Pancreas (tissue), 10 donors: ENCODE results near the gene SLC9C1. TPM values are rescaled to one million over a fixed set of nuclear protein-coding genes. Genes with fewer than 3 reads are reported as not detected.

Experiments used
- ATAC-seq, 4 donors: fragments of 200-7000 bp; cut with Tn5 transposase; one replicate each; pipeline versions ENCODE4 v1.8.0 to v1.9.1; 2020; ENCODE audit warnings: mild to moderate bottlenecking in 4 of 4, moderate library complexity in 4 of 4
- DNase-seq, 6 donors: peaks; one replicate each; pipeline ENCODE4 v3.0.0-alpha.2; 2020
- FAIRE-seq: peaks from 2 replicates; lab custom pipeline; 2012; peaks lifted over from hg19 to GRCh38; lab: Jason Lieb, UNC
- H3K27ac ChIP-seq, 4 donors: fragments of 200-600 bp; sonication (generic); 1 replicate in 3 of 4; 2 replicates in 1 of 4; pipeline versions ENCODE4 v1.5.0 to v1.8.0; 2020
- H3K27me3 ChIP-seq, 4 donors: fragments of 200-600 bp; one replicate each; pipeline ENCODE4 v1.8.0; 2021
- H3K36me3 ChIP-seq, 3 donors: fragments of 200-600 bp; sonication (generic) in 1 of 3; one replicate each; pipeline versions ENCODE4 v1.5.0 to v1.8.0; 2020 to 2021
- H3K4me1 ChIP-seq, 3 donors: fragments of 200-600 bp; one replicate each; pipeline ENCODE4 v1.8.0; 2021
- H3K4me3 ChIP-seq, 4 donors: fragments of 200-600 bp; sonication (generic) in 2 of 4; one replicate each; pipeline versions ENCODE4 v1.5.0 to v1.8.0; 2020 to 2021
- H3K9me3 ChIP-seq, 4 donors: fragments of 200-600 bp; one replicate each; pipeline ENCODE4 v1.8.0; 2021
- WGBS, 2 donors: extraction: QIAGEN DNeasy Blood & Tissue Kit; methylation state at CpG; one replicate each; pipeline ENCODE4 v1.1.7; 2013; 5-methylcytosine and 5-hydroxymethylcytosine counted together
- intact Hi-C, 3 donors: fragments of 100-400 bp; cut with DNase I; formaldehyde crosslinking; loops; one replicate each; pipeline versions ENCODE4 v1.11.1 to v1.14.2; 2022
- polyA plus RNA-seq, 2 donors: library from polyadenylated mRNA; stranded (reverse); fragments of 200-250 nt; gene quantifications; one replicate each; pipeline ENCODE4 v1.2.3, GENCODE V29; 2013
- total RNA-seq, 6 donors: library from RNA; stranded (reverse); fragmentation: NEBNext Ultra II Directional in 4 of 6; extraction: Animal tissue kit (Norgen Biotek cat#: 25700) in 4 of 6; gene quantifications; one replicate each; pipeline versions ENCODE4 v1.2.1 to v1.2.4, GENCODE V29; 2021 to 2023
- TF ChIP-seq, protein P1 (sequence below), 4 donors: fragments of 200-600 bp; sonication (generic) in 3 of 4; IDR thresholded peaks; one replicate each; pipeline versions ENCODE4 v1.5.0 to v1.8.0; 2021; ENCODE audit warnings: antibody characterized with exemption in 4 of 4
- donor health status: healthy with polysubstance abuse.
- donor health status: DM: no; HTN: no; CAD: no; lungs with moderate emphysema.
- donor health status: DM: no; HTN: no; CAD: no.
- donor health status: control.
- donor health status: control.
- donor health status: Bipolar disorder and iron deficiency.
- donor health status: DM: yes; HTN: yes; CAD: no.
- donor health status: DM: no; HTN: no; CAD: no.
- donor health status: DM: no; HTN: no; CAD: no.
- donor health status: DM: yes; HTN: yes; CAD: no.

The SLC9C1 gene
- total and polyA plus RNA-seq, 8 donors = 0.07 to 0.66 TPM; not detected in 6

DNA sequence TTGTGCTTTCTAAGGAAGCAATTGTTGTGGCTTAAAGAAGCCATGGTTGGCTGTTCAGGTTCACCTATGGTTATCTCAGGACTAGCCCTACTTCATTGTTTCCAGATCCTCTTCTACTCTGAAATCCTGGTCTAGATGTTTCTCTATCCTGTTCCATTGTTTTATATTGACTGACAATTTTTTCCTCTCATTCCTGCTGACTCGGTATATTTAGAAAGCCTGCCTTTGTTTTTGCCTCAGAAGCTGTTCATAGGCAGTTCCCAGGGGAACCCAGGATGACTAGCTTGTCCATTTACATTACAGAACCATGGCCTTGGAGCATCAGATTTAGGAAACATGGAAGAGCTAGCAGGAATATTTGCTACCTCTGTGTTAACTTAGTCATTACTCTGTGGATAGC is 64.0 kb downstream of the SLC9C1 start:
- H3K27me3 ChIP-seq = no peaks in the 10 kb centered on the region
- FAIRE-seq (no peak), DNase-seq (no peak), ATAC-seq (no peak)
- TF ChIP-seq, protein P1, sequence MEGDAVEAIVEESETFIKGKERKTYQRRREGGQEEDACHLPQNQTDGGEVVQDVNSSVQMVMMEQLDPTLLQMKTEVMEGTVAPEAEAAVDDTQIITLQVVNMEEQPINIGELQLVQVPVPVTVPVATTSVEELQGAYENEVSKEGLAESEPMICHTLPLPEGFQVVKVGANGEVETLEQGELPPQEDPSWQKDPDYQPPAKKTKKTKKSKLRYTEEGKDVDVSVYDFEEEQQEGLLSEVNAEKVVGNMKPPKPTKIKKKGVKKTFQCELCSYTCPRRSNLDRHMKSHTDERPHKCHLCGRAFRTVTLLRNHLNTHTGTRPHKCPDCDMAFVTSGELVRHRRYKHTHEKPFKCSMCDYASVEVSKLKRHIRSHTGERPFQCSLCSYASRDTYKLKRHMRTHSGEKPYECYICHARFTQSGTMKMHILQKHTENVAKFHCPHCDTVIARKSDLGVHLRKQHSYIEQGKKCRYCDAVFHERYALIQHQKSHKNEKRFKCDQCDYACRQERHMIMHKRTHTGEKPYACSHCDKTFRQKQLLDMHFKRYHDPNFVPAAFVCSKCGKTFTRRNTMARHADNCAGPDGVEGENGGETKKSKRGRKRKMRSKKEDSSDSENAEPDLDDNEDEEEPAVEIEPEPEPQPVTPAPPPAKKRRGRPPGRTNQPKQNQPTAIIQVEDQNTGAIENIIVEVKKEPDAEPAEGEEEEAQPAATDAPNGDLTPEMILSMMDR (IDR thresholded peaks at IDR 0.05) = no peak
- no peak overlapping the region for H3K27ac ChIP-seq
- 79 to 89% methylated on average over 1 of the region's 1 CpG for WGBS, 2 donors
- no peak overlapping the region for H3K4me3 ChIP-seq
- H3K36me3 ChIP-seq = no peaks in the 10 kb centered on the region
- H3K4me1 ChIP-seq = no peaks in the 10 kb centered on the region
- H3K9me3 ChIP-seq = no peaks in the 10 kb centered on the region
- intact Hi-C loops = no loop called here

DNA sequence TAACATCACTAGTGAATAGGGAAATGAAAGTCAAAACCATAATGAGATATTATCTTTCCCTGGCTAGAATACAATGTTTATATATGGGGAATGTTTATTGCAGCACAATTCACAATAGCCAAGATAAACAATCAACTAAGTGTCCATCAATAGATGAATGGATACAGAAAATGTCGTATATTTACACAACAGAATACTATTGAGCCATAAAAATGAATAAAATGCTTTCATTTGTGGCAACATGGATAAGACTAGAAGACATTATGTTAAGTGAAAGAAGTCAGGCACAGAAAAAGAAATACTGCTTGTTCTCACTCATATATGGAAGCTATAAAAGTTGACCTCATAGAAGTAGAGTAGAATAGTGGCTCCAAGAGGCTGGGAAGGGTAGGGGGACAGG is 65.2 kb downstream of the SLC9C1 start:
- Histone ChIP-seq H3K9me3 (no peaks in the 10 kb centered on the region), H3K27me3 (no peaks in the 10 kb centered on the region), H3K4me3 (no peak overlapping the region), H3K4me1 (no peaks in the 10 kb centered on the region), H3K36me3 (no peaks in the 10 kb centered on the region), H3K27ac (no peak overlapping the region)
- no peak for FAIRE-seq
- WGBS, 2 donors = 64 to 74% methylated on average over 1 of the region's 1 CpG
- no peak for ATAC-seq
- no peak for DNase-seq
- intact Hi-C loops = no loop called here
- TF ChIP-seq, protein P1 (IDR thresholded peaks at IDR 0.05) = no peak

DNA sequence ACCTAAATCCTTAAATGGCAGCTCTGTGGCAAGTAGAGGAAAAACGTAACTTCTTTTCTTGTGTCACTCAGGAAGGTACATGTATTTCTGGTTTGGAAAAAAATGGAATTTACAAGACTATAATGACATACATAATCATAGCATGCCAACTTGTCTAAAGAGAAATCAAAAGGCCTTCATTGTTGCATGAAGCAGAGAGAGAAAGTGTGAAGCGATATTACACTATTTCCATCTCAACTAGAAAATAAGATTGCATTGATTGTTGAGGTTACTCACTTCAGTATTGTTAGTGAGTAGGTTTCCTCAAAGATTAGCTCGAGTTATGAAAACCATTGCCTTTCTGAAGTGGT is 93.7 kb downstream of the SLC9C1 start:
- Histone ChIP-seq H3K9me3 (no peaks in the 10 kb centered on the region), H3K4me1 (no peaks in the 10 kb centered on the region), H3K36me3 (peaks cover 0 to 39% (median 0%) of the 10 kb centered on the region in 3 donors), H3K4me3 (no peak overlapping the region), H3K27ac (no peak overlapping the region), H3K27me3 (no peaks in the 10 kb centered on the region)
- intact Hi-C loops = no loop called here
- WGBS, 2 donors = 87% methylated on average over 3 of the region's 3 CpGs
- TF ChIP-seq, protein P1 (IDR thresholded peaks at IDR 0.05) = no peak
- ATAC-seq (no peak), FAIRE-seq (no peak), DNase-seq (no peak)

DNA sequence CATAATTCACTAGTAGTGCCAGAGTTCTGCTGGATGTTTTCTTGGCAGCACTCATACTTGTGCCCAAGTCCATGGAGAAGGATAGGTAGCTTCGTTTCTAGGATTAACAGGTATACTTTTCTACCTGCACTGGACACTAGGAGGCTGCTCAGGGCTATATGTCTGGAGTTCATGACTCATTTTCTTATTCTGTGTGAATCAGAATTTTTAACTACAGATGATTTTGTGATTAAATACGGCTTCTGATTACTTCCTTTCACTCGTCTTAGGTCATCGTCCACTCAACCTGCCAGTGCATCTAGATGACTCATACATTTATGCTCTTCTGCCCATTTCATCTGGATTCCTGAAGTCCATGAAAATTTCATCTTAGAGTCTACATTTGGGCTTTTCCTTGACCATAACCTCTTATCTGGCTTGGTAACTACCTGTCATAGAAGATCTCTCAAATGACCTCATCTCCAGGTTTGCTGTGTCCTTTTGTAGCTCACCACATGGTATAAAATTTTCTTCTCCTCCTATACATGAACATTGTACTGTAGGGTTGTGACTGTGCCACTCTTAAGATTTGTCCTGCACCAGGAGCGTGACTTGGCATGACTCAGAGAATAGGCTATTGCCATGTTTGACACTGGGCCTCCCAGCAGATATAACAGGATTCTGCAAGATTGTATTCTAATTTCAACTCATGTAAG is 94.2 kb downstream of the SLC9C1 start:
- TF ChIP-seq, protein P1 (IDR thresholded peaks at IDR 0.05) = no peak
- ATAC-seq (no peak), FAIRE-seq (no peak), DNase-seq (no peak)
- Histone ChIP-seq H3K27ac (no peak overlapping the region), H3K27me3 (no peaks in the 10 kb centered on the region), H3K9me3 (no peaks in the 10 kb centered on the region), H3K4me1 (no peaks in the 10 kb centered on the region), H3K36me3 (peaks cover 0 to 39% (median 0%) of the 10 kb centered on the region in 3 donors), H3K4me3 (no peak overlapping the region)
- 88 to 89% methylated on average over 5 of the region's 5 CpGs for WGBS, 2 donors
- intact Hi-C loops = no loop called here

DNA sequence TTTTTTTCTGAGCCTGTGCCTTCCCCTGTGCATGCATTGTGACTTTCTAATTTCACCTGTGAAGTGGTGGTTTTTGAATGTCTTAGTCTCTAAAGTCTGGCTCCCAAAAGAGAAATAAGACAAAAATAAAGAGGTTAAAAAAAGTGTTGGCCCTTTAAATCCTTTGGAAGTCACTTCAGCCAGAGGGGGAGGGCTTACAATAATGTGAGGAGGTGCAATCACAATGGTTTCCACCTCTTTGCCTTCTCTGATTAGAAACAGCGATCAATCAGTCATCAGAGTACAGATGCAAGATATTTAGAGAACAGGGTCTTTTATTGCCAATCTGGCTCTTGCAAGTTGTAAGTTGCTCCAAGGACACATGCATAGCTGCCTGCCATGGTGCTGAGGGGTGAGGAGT is 96.9 kb downstream of the SLC9C1 start:
- FAIRE-seq (no peak), ATAC-seq (no peak), DNase-seq (no peak)
- TF ChIP-seq, protein P1 (IDR thresholded peaks at IDR 0.05) = no peak
- H3K9me3 ChIP-seq = no peaks in the 10 kb centered on the region
- H3K36me3 ChIP-seq = peaks cover 0 to 27% (median 0%) of the 10 kb centered on the region in 3 donors
- H3K27ac ChIP-seq = no peak overlapping the region
- intact Hi-C loops = no loop called here
- 60% methylated on average over 1 of the region's 1 CpG for WGBS, 2 donors
- H3K4me3 ChIP-seq = no peak overlapping the region
- no peaks in the 10 kb centered on the region for H3K27me3 ChIP-seq
- H3K4me1 ChIP-seq = no peaks in the 10 kb centered on the region
